Activated CD4-positive, CD25-positive, alpha-beta regulatory T cell treated with anti-CD3 and anti-CD28 coated beads, Interleukin-2, amount 50 U/mL, for 24 hours (primary cell): ENCODE data around the gene XIRP1.

Source experiments
- ATAC-seq, 2 donors: fragments of 150-1000 bp; cut with Tn5 transposase; one replicate each; pipeline ENCODE4 v1.10.0; 2021; ENCODE audit warnings: mild to moderate bottlenecking in 1 of 2, moderate library complexity in 1 of 2

XIRP1 gene

GRCh38 chr3:39143051-39143885 lies 49.1 kb downstream of the XIRP1 start:
- no peak for ATAC-seq

- no peak for ATAC-seq
Measured at GRCh38 chr3:39142067-39142466, 50.3 kb downstream of the XIRP1 start.

- peak in 1 of 2 donors; percentile 29 for ATAC-seq
Measured at GRCh38 chr3:39141171-39141995, 51.0 kb downstream of the XIRP1 start.

GRCh38 chr3:39140341-39140971 lies 51.9 kb downstream of the XIRP1 start:
- no peak for ATAC-seq

GRCh38 chr3:39139442-39139841 lies 53.0 kb downstream of the XIRP1 start:
- no peak for ATAC-seq

DNA sequence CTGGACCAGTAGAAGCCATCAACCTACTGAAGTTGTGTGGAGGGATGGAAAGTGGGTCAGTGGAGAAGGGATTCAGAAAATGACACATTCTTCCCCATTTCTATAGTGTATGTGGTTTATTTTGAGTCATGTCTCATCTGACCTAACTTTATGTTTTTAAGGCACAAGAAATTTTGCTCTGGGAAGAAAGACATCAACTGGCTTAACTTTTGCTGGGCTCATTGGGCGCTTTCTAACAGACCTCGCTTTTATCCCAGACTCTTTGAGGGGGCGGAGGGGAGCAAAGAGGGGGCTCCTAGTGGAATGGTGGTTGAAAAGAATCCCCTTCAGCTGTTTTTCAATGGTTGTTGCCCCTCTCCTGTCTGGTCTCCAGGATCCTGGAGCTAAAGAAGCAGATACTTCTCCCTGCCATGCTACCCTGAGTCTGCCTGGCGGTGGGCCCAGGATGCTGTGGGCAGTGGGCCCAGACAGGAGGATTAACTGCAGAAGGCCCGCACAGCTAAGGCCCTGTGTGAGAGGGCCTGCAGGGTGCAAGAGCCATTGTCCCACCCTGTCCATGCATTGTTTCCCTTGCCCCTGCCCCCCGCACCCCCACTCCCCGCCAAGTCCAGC lies 53.5 kb downstream of the XIRP1 start:
- peak in 1 of 2 donors; percentile 41 for ATAC-seq

- ATAC-seq: no peak
Measured at GRCh38 chr3:39137991-39138803, 54.2 kb downstream of the XIRP1 start.

DNA sequence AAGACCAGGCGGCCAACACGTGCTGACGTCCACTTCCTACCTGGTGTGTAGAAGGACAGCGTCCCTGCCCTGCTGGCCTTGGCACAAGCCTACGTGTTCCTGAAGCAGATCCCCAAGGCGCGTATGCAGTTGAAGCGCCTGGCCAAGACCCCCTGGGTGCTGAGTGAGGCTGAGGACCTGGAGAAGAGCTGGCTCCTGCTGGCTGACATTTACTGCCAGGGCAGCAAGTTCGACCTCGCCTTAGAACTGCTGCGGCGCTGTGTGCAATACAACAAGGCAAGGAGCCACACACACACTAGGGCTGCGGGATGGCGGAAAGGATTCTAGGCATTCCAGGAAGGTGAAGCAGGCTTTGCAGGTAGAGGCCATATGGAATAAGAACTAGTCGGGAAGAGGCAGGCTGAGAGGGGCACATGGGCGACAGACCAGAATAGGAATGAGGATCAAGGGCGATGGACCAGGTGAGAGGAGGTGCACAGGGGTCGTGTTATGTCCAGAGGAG lies 54.9 kb downstream of the XIRP1 start:
- no peak for ATAC-seq

GRCh38 chr3:39136533-39137434 lies 55.6 kb downstream of the XIRP1 start:
- no peak for ATAC-seq

DNA sequence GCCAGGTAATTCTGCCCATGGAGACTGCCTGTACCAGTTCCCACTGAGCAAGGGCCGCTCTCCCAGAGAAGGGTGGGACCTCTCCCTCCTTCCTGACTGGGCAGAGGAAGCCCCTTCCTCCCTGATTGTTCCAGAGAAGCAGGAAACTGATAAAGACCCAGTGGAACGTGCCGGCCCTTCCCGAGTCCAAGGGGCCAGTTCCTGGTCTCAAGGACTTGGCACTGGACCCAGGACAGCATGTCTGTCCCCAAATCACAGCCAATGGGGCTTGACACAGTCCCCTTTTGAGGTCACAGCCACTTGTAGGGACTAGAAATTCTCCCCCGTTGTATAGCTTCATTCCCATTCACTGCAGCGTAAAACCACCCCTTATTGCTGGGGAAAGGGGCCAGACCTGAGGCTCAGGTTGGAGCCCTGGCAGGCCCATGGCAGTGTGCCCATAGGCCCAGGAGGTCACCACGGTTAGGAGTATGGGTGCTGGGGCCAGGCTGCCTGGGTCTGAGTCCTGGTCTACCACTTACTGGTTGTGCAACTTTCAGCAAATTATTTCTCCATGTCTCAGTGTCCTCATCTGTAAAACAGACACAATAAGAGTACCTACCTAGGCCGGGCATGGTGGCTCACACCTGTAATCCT lies 57.1 kb downstream of the XIRP1 start:
- no peak for ATAC-seq

- ATAC-seq: no peak
Measured at GRCh38 chr3:39134305-39134704, 58.1 kb downstream of the XIRP1 start.

GRCh38 chr3:39133822-39134221 lies 58.6 kb downstream of the XIRP1 start:
- ATAC-seq: peak in 1 of 2 donors; percentile 14
